HepG2 (cell line): ENCODE results near the gene TBCD. TPM values are rescaled to one million over a fixed set of nuclear protein-coding genes. Genes with fewer than 3 reads are reported as not detected.

Experiments used
- BCL6 ChIP-seq: IDR thresholded peaks from 2 replicates; pipeline ENCODE4 v1.6.1; 2016; ENCODE audit warnings: missing genetic modification reagents, missing compliant biosample characterization
- DNMT1 ChIP-seq: sonication (generic); formaldehyde crosslinking; IDR thresholded peaks from 2 replicates; pipeline ENCODE4 v1.5.1; 2020; ENCODE audit warnings: mild to moderate bottlenecking, missing genetic modification reagents
- EZH2 ChIP-seq: conservative IDR thresholded peaks from 2 replicates; pipeline ENCODE4 v1.6.1; 2012; ENCODE audit warnings: mild to moderate bottlenecking, low read depth, low read length, moderate library complexity
- GTF2F1 ChIP-seq: fragments of 150-350 bp; IDR thresholded peaks from 2 replicates; pipeline ENCODE4 v1.6.1; 2014; ENCODE audit warnings: low read length
- HIVEP1 ChIP-seq: sonication (generic); formaldehyde crosslinking; IDR thresholded peaks from 2 replicates; pipeline ENCODE4 v1.4.0; 2020; ENCODE audit warnings: mild to moderate bottlenecking, missing genetic modification reagents
- HMGA1 ChIP-seq: sonication (generic); formaldehyde crosslinking; conservative IDR thresholded peaks from 2 replicates; pipeline ENCODE4 v1.4.0; 2020; ENCODE audit warnings: missing genetic modification reagents
- KLF6 ChIP-seq: IDR thresholded peaks from 2 replicates; pipeline ENCODE4 v1.8.0; 2016; ENCODE audit warnings: missing biosample characterization, missing genetic modification reagents
- MAZ ChIP-seq, 2 experiments: sonication (generic) in 1 of 2; formaldehyde crosslinking in 1 of 2; IDR thresholded peaks; 2 replicates each; pipeline versions ENCODE4 v1.5.0 to v1.6.1; 2012 to 2020; ENCODE audit warnings: low read depth in 2 of 2, mild to moderate bottlenecking in 2 of 2, borderline replicate concordance in 1 of 2, improper control_type of control experiment in 1 of 2, low read length in 1 of 2, missing genetic modification reagents in 1 of 2, moderate library complexity in 1 of 2
- MXD4 ChIP-seq: IDR thresholded peaks from 2 replicates; pipeline ENCODE4 v1.6.1; 2016; ENCODE audit warnings: mild to moderate bottlenecking, missing biosample characterization, missing genetic modification reagents
- MYNN ChIP-seq: sonication (generic); formaldehyde crosslinking; IDR thresholded peaks from 2 replicates; pipeline ENCODE4 v1.4.0; 2020; ENCODE audit warnings: mild to moderate bottlenecking, low read depth, missing genetic modification reagents
- NRL ChIP-seq: sonication (generic); formaldehyde crosslinking; IDR thresholded peaks from 2 replicates; pipeline ENCODE4 v1.5.0; 2020; ENCODE audit warnings: missing genetic modification reagents, mild to moderate bottlenecking, moderate library complexity, borderline replicate concordance
- SATB2 ChIP-seq: sonication (generic); formaldehyde crosslinking; IDR thresholded peaks from 2 replicates; pipeline ENCODE4 v1.5.0; 2020; ENCODE audit warnings: missing genetic modification reagents
- SIN3B ChIP-seq: fragments of 150-350 bp; IDR thresholded peaks from 2 replicates; pipeline ENCODE4 v1.6.1; 2014; ENCODE audit warnings: low read length
- SP4 ChIP-seq: sonication (generic); formaldehyde crosslinking; IDR thresholded peaks from 2 replicates; pipeline ENCODE4 v1.8.1; 2023; ENCODE audit warnings: mild to moderate bottlenecking, missing genetic modification reagents
- TCF7 ChIP-seq: sonication (generic); IDR thresholded peaks from 2 replicates; pipeline ENCODE4 v1.6.1; 2016; ENCODE audit warnings: antibody characterized with exemption, low read depth
- TEAD3 ChIP-seq: optimal IDR thresholded peaks from 2 replicates; pipeline ENCODE3; 2016; ENCODE audit warnings: borderline replicate concordance
- ZBTB7A ChIP-seq: sonication (generic); formaldehyde crosslinking; IDR thresholded peaks from 2 replicates; pipeline ENCODE4 v1.8.0; 2022; ENCODE audit warnings: mild to moderate bottlenecking, missing genetic modification reagents
- ZNF234 ChIP-seq: sonication (generic); formaldehyde crosslinking; conservative IDR thresholded peaks from 2 replicates; pipeline ENCODE4 v1.5.1; 2020; ENCODE audit warnings: mild to moderate bottlenecking, missing genetic modification reagents
- ZNF263 ChIP-seq: sonication (generic); formaldehyde crosslinking; IDR thresholded peaks from 2 replicates; pipeline ENCODE4 v1.4.0; 2020; ENCODE audit warnings: missing genetic modification reagents
- ZNF3 ChIP-seq: IDR thresholded peaks from 2 replicates; pipeline ENCODE4 v1.7.0; 2017; ENCODE audit warnings: inconsistent platforms
- ZNF33A ChIP-seq: sonication (generic); formaldehyde crosslinking; IDR thresholded peaks from 2 replicates; pipeline ENCODE4 v1.5.1; 2020; ENCODE audit warnings: missing genetic modification reagents, mild to moderate bottlenecking, moderate library complexity, borderline replicate concordance
- ZNF430 ChIP-seq: sonication (generic); formaldehyde crosslinking; IDR thresholded peaks from 2 replicates; pipeline ENCODE4 v1.9.0; 2021; ENCODE audit warnings: mild to moderate bottlenecking, missing genetic modification reagents
- ZNF556 ChIP-seq: sonication (generic); formaldehyde crosslinking; IDR thresholded peaks from 2 replicates; pipeline ENCODE4 v1.4.0; 2020; ENCODE audit warnings: mild to moderate bottlenecking, missing genetic modification reagents, borderline replicate concordance
- ZNF598 ChIP-seq: sonication (generic); formaldehyde crosslinking; IDR thresholded peaks from 2 replicates; pipeline ENCODE4 v1.5.1; 2020; ENCODE audit warnings: mild to moderate bottlenecking, missing genetic modification reagents, borderline replicate concordance
- ZNF761 ChIP-seq: sonication (generic); formaldehyde crosslinking; conservative IDR thresholded peaks from 2 replicates; pipeline ENCODE4 v1.4.0; 2020; ENCODE audit warnings: mild to moderate bottlenecking, missing genetic modification reagents
- ZNF792 ChIP-seq: IDR thresholded peaks from 2 replicates; pipeline ENCODE4 v1.6.1; 2016
- polyA plus RNA-seq, 8 experiments: library from polyadenylated mRNA; depleted of rRNA in 3 of 8; stranded (reverse) in 7 of 8; unstranded in 1 of 8; fragments of >200 nt; fragmentation: Illumina TruSeq in 4 of 8; extraction: Trizol in 4 of 8; gene quantifications; 2 replicates each; pipeline versions ENCODE4 v1.2.1 to v1.2.3, GENCODE V29; 2011 to 2016; ENCODE audit warnings: low read depth in 4 of 8, missing spikeins in 1 of 8, mixed read lengths in 1 of 8; ENCODE audit not compliant: insufficient read depth in 1 of 8
- total RNA-seq, 5 experiments: library from RNA; depleted of rRNA; stranded (reverse); fragments of >200 nt; fragmentation: Illumina TruSeq; extraction: Trizol; gene quantifications; 2 replicates each; pipeline ENCODE4 v1.2.3, GENCODE V29; 2016; ENCODE audit warnings: low read depth in 1 of 5
- TF ChIP-seq, protein P1 (sequence below): IDR thresholded peaks from 2 replicates; pipeline ENCODE4 v1.6.1; 2012; ENCODE audit warnings: inconsistent platforms
- TF ChIP-seq, protein P2 (sequence below): sonication (generic); formaldehyde crosslinking; IDR thresholded peaks from 2 replicates; pipeline ENCODE4 v1.4.0; 2020; ENCODE audit warnings: missing genetic modification reagents
- TF ChIP-seq, protein P3 (sequence below): sonication (generic); formaldehyde crosslinking; IDR thresholded peaks from 2 replicates; pipeline ENCODE4 v1.4.0; 2020; ENCODE audit warnings: missing genetic modification reagents
- TF ChIP-seq, protein P4 (sequence below): IDR thresholded peaks from 2 replicates; pipeline ENCODE4 v1.6.1; 2016; ENCODE audit warnings: low read depth, borderline replicate concordance

Gene TBCD
- total and polyA plus RNA-seq, 2 of the 13 experiments (the other 11 are each of a cell fraction or from before 2014, with no cell fraction given), result 33.9 to 54.8 TPM

DNA sequence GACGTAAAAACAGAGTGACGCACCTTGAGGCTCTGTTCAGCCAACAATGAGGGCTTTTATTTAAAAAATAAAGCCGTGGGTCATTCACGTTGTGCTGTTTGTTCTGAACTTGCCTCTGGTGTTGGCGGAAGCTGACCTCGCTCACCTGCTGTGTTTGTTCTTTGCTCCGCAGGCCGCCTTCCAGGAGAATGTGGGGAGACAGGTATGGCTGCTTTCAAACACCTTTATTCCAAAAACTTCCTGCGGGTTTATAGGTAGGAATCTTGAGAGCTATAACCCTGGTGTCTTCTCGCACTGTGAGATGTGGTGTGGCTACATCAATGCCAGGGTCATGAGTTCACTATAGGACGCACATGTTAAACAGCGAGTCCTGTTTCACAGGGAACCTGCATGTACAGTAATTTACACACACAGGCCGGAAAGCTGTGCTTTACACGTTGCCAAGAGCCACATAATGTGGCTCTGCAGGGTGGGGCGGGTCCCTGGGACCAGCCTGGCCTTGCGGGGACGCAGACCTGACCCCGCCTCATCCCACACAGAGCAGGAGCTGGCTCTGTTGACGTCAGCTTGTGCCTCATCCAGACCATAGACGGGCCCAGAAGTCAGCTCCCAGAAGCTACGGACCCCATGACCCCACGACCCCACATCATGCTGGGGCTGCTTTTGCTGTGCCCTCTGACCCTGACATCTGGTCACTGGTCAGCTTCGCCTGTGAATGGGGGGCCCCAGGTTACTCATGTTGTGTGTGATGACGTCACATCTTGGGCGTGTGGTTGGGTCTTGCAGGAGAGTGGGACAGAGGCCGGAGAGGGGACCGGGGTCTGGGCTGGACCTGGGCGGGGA is 137.9 kb downstream of the TBCD start (continued):
- TF ChIP-seq, protein P1, sequence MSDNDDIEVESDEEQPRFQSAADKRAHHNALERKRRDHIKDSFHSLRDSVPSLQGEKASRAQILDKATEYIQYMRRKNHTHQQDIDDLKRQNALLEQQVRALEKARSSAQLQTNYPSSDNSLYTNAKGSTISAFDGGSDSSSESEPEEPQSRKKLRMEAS, result peak; percentile 21
- TF ChIP-seq SP4 (CRISPR knock-in tag), result no peak; the same call in 1 of the 2 replicates
- no peak for TF ChIP-seq KLF6
- TF ChIP-seq TCF7, result peak; percentile 65; the same call in 1 of the 2 replicates
- peak; percentile 63; the same call in 1 of the 2 replicates for TF ChIP-seq ZNF430 (CRISPR knock-in tag)
- 0 out of 2 replicates have a peak, but pooled peaks have one; percentile 14 for TF ChIP-seq ZNF556
- no peak for TF ChIP-seq GTF2F1
- no peak for TF ChIP-seq ZNF234
- no peak for TF ChIP-seq MXD4 (CRISPR knock-in tag)
- TF ChIP-seq ZNF263 (CRISPR knock-in tag), result no peak
- TF ChIP-seq BCL6 (CRISPR knock-in tag), result peak; percentile 92
- TF ChIP-seq DNMT1 (CRISPR knock-in tag), result no peak
- TF ChIP-seq TEAD3 (CRISPR knock-in tag), result peak; percentile 53
- no peak for TF ChIP-seq SIN3B
- TF ChIP-seq SATB2 (CRISPR knock-in tag), result no peak
- TF ChIP-seq ZNF33A (CRISPR knock-in tag), result no peak
- TF ChIP-seq HIVEP1 (CRISPR knock-in tag), result 0 out of 2 replicates have a peak, but pooled peaks have one; percentile 6
- TF ChIP-seq ZNF792 (CRISPR knock-in tag), result no peak
- TF ChIP-seq NRL, result peak; percentile 78; the same call in 1 of the 2 replicates
- TF ChIP-seq, protein P2, sequence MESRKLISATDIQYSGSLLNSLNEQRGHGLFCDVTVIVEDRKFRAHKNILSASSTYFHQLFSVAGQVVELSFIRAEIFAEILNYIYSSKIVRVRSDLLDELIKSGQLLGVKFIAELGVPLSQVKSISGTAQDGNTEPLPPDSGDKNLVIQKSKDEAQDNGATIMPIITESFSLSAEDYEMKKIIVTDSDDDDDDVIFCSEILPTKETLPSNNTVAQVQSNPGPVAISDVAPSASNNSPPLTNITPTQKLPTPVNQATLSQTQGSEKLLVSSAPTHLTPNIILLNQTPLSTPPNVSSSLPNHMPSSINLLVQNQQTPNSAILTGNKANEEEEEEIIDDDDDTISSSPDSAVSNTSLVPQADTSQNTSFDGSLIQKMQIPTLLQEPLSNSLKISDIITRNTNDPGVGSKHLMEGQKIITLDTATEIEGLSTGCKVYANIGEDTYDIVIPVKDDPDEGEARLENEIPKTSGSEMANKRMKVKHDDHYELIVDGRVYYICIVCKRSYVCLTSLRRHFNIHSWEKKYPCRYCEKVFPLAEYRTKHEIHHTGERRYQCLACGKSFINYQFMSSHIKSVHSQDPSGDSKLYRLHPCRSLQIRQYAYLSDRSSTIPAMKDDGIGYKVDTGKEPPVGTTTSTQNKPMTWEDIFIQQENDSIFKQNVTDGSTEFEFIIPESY (CRISPR knock-in tag), result peak; percentile 78
- TF ChIP-seq ZNF3 (CRISPR knock-in tag), result no peak
- TF ChIP-seq MYNN, result no peak
- no peak for TF ChIP-seq ZNF598 (CRISPR knock-in tag)
- TF ChIP-seq MAZ (IDR thresholded peaks at IDR 0.05; ENCODE audit: borderline replicate concordance, low read depth, low read length), result no peak
- 0 out of 2 replicates have a peak, but pooled peaks have one; percentile 23 for TF ChIP-seq MAZ (CRISPR knock-in tag; IDR thresholded peaks at IDR 0.05; ENCODE audit: low read depth)
- no peak for TF ChIP-seq HMGA1
- TF ChIP-seq, protein P3, sequence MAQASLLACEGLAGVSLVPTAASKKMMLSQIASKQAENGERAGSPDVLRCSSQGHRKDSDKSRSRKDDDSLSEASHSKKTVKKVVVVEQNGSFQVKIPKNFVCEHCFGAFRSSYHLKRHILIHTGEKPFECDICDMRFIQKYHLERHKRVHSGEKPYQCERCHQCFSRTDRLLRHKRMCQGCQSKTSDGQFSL (CRISPR knock-in tag), result no peak
- TF ChIP-seq EZH2, result no peak
- TF ChIP-seq ZBTB7A (CRISPR knock-in tag), result 0 out of 2 replicates have a peak, but pooled peaks have one; percentile 59
- no peak; the same call in 1 of the 2 replicates for TF ChIP-seq ZNF761
- TF ChIP-seq, protein P4, sequence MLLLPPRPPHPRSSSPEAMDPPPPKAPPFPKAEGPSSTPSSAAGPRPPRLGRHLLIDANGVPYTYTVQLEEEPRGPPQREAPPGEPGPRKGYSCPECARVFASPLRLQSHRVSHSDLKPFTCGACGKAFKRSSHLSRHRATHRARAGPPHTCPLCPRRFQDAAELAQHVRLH (CRISPR knock-in tag), result peak; percentile 39; the same call in 1 of the 2 replicates
